ENCODE data around the gene MYZAP. TPM values are rescaled to one million over a fixed set of nuclear protein-coding genes. Genes with fewer than 3 reads are reported as not detected.

The MYZAP gene
- total and polyA plus RNA-seq, 2 of the 4 experiments (the other 2 are of a cell fraction), result not detected

DNA sequence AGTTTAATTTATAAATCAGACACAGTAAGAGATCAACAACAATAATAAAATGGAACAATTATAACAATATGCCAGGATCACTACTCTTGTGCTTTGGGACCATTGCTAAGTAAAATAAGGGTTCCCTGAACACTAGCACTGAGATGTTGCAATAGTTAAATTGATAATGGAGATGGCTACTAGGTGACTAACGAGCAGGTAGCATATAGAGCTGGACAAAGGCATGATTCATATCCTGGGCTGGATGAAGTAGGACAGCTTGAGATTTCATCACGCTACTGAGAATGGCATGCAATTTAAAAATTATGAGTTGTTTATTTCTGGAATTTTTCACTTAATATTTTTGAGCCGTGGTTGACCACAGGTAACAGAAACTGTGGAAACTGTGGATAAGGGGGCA, 20.7 kb upstream of the MYZAP start:
- Histone ChIP-seq H4K20me1 (ENCODE audit: insufficient read depth, low read length) (no peaks in the 10 kb centered on the region), H3K36me3 (ENCODE audit: control insufficient read depth, insufficient read depth, low read length) (no peaks in the 10 kb centered on the region), H3K56ac (ENCODE audit: extremely low read depth, insufficient read depth, low read length) (no peak overlapping the region), H3K9ac (ENCODE audit: low read depth, low read length) (no peak overlapping the region), H3K9me3 (ENCODE audit: control insufficient read depth, insufficient read depth, low read length) (no peaks in the 10 kb centered on the region), H3K4me1 (ENCODE audit: control insufficient read depth, insufficient read depth, low read length) (no peaks in the 10 kb centered on the region), H3K79me1 (ENCODE audit: low read depth in 1 of 2, low read length in 2 of 2) (no peaks in the 10 kb centered on the region), H2BK15ac (ENCODE audit: low read depth, low read length) (no peak overlapping the region), H3K4me2 (ENCODE audit: low read depth, low read length) (no peak overlapping the region), H4K91ac (ENCODE audit: insufficient read depth, low read depth, low read length) (no peak overlapping the region), H3K27me3 (ENCODE audit: control insufficient read depth, insufficient read depth, low read length) (peaks cover 6% of the 10 kb centered on the region), H2BK5ac (ENCODE audit: low read depth, low read length, poor library complexity, severe bottlenecking) (no peak overlapping the region), H4K5ac (ENCODE audit: low read depth, low read length) (no peak overlapping the region), H2BK20ac (ENCODE audit: low read depth, low read length) (no peak overlapping the region), H3K14ac (replicated peaks; ENCODE audit: low read depth, low read length) (no peak overlapping the region), H2AK5ac (ENCODE audit: low read depth, low read length) (no peak overlapping the region), H3K4ac (ENCODE audit: low read depth, low read length) (no peak overlapping the region), H3K9me1 (ENCODE audit: insufficient read depth, low read length) (no peaks in the 10 kb centered on the region), H3K18ac (ENCODE audit: low read depth, low read length) (no peak overlapping the region), H3K4me3 (ENCODE audit: insufficient read depth, low read depth, low read length) (no peak overlapping the region), H4K8ac (ENCODE audit: low read depth in 2 of 2, low read length in 2 of 2) (no peak overlapping the region), H2BK120ac (ENCODE audit: low read depth, low read length) (no peak overlapping the region), H2AFZ (replicated peaks; ENCODE audit: low read length, poor library complexity) (no peak overlapping the region), H3K27ac (ENCODE audit: insufficient read depth, low read length) (no peak overlapping the region), H2AK9ac (replicated peaks; ENCODE audit: low read depth, low read length, poor library complexity) (no peak overlapping the region), H3K23ac (ENCODE audit: low read depth, low read length) (no peak overlapping the region)
- WGBS, 2 experiments (ENCODE audit: extremely low coverage in 2 of 2, insufficient read length in 1 of 2), result no CpG with 5 or more reads among the region's 3 CpGs
- dilution Hi-C loops (cut with HindIII; ENCODE audit: low sequenced_read_pairs, unreplicated experiment), result no loop called here
- POLR2A ChIA-PET (ENCODE audit: unreplicated experiment), result no interaction called here
- no TSS peak for BruUV-seq (replicated peaks)
- CTCF ChIA-PET, result interaction anchor here (0.5 kb wide), 1 partner anchor 180 kb away, joined by 3 read pairs; no protein-coding TSS in a partner anchor
- intact Hi-C loops (cut with micrococcal nuclease), result no loop called here
- TF ChIP-seq, protein P1, sequence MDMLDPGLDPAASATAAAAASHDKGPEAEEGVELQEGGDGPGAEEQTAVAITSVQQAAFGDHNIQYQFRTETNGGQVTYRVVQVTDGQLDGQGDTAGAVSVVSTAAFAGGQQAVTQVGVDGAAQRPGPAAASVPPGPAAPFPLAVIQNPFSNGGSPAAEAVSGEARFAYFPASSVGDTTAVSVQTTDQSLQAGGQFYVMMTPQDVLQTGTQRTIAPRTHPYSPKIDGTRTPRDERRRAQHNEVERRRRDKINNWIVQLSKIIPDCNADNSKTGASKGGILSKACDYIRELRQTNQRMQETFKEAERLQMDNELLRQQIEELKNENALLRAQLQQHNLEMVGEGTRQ (IDR thresholded peaks at IDR 0.05; ENCODE audit: low read depth, low read length), result no peak
- TF ChIP-seq CEBPB (IDR thresholded peaks at IDR 0.05; ENCODE audit: low read depth, low read length), result peak; percentile 77
- DNase-seq, result peak; percentile 21
- no peak for ATAC-seq (ENCODE audit: low read depth)
- in situ Hi-C loops (cut with MboI; ENCODE audit: low sequenced_read_pairs), result no loop called here
